ENCODE results near the gene ENGASE. TPM values are rescaled to one million over a fixed set of nuclear protein-coding genes. Genes with fewer than 3 reads are reported as not detected.
A peak's percentile ranks its signal among the peaks of the same experiment; 100 is the strongest.

The ENGASE gene
- total and polyA plus RNA-seq, 2 of the 4 experiments (the other 2 are of a cell fraction) = 3.9 to 12.1 TPM

- H3K23ac ChIP-seq (ENCODE audit: low read depth, low read length) = peak overlapping the region; percentile 79
- no peak for DNase-seq
- peak overlapping the region; percentile 58 for H3K14ac ChIP-seq (replicated peaks; ENCODE audit: low read depth, low read length)
- peak overlapping the region; percentile 34; the same call in 1 of the 2 replicates for H3K27ac ChIP-seq (ENCODE audit: insufficient read depth, low read length)
- no peak overlapping the region for H2AK5ac ChIP-seq (ENCODE audit: low read depth, low read length)
- WGBS, 2 experiments (ENCODE audit: extremely low coverage in 2 of 2, insufficient read length in 1 of 2) = no CpG with 5 or more reads among the region's 6 CpGs
- dilution Hi-C loops (cut with HindIII; ENCODE audit: low sequenced_read_pairs, unreplicated experiment) = no loop called here
- no peaks in the 10 kb centered on the region; the same call in 1 of the 2 replicates for H3K9me1 ChIP-seq (ENCODE audit: insufficient read depth, low read length)
- no peak overlapping the region for H2BK5ac ChIP-seq (ENCODE audit: low read depth, low read length, poor library complexity, severe bottlenecking)
- H4K20me1 ChIP-seq (ENCODE audit: insufficient read depth, low read length) = no peaks in the 10 kb centered on the region
- no peak overlapping the region for H4K5ac ChIP-seq (ENCODE audit: low read depth, low read length)
- no peak overlapping the region for H2BK120ac ChIP-seq (ENCODE audit: low read depth, low read length)
- peak overlapping the region; percentile 64 for H3K9ac ChIP-seq (ENCODE audit: low read depth, low read length)
- peaks cover 19% of the 10 kb centered on the region for H3K36me3 ChIP-seq (ENCODE audit: control insufficient read depth, insufficient read depth, low read length)
- no peak overlapping the region for H2BK15ac ChIP-seq (ENCODE audit: low read depth, low read length)
- CTCF ChIA-PET = interaction anchor here (1.0 to 1.4 kb wide), 2 partner anchors 10 to 12 kb away, joined by 3 read pairs; no protein-coding TSS in a partner anchor
- no TSS peak for BruUV-seq (replicated peaks)
- TF ChIP-seq RFX5 (IDR thresholded peaks at IDR 0.05; ENCODE audit: low read depth, low read length) = no peak
- no peak for TF ChIP-seq RCOR1 (IDR thresholded peaks at IDR 0.05; ENCODE audit: insufficient replicate concordance, low read length)
- no peak for TF ChIP-seq BHLHE40 (IDR thresholded peaks at IDR 0.05; ENCODE audit: low read depth, low read length)
- TF ChIP-seq CHD1 (IDR thresholded peaks at IDR 0.05; ENCODE audit: low read depth, low read length) = no peak
- no peak for TF ChIP-seq MAFK (IDR thresholded peaks at IDR 0.05; ENCODE audit: low read depth, low read length)
- no peak for TF ChIP-seq SMC3 (IDR thresholded peaks at IDR 0.05; ENCODE audit: low read depth, low read length)
- no peak for TF ChIP-seq ELK1 (IDR thresholded peaks at IDR 0.05; ENCODE audit: borderline replicate concordance, low read depth, low read length)
- TF ChIP-seq, protein P1, sequence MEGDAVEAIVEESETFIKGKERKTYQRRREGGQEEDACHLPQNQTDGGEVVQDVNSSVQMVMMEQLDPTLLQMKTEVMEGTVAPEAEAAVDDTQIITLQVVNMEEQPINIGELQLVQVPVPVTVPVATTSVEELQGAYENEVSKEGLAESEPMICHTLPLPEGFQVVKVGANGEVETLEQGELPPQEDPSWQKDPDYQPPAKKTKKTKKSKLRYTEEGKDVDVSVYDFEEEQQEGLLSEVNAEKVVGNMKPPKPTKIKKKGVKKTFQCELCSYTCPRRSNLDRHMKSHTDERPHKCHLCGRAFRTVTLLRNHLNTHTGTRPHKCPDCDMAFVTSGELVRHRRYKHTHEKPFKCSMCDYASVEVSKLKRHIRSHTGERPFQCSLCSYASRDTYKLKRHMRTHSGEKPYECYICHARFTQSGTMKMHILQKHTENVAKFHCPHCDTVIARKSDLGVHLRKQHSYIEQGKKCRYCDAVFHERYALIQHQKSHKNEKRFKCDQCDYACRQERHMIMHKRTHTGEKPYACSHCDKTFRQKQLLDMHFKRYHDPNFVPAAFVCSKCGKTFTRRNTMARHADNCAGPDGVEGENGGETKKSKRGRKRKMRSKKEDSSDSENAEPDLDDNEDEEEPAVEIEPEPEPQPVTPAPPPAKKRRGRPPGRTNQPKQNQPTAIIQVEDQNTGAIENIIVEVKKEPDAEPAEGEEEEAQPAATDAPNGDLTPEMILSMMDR (conservative IDR thresholded peaks at IDR 0.05; ENCODE audit: low read depth, low read length) = no peak
- no peak for TF ChIP-seq FOS (IDR thresholded peaks at IDR 0.05; ENCODE audit: low read depth, low read length)
- TF ChIP-seq POLR2A (IDR thresholded peaks at IDR 0.05; ENCODE audit: low read depth, low read length) = no peak
- no peak for TF ChIP-seq MXI1 (IDR thresholded peaks at IDR 0.05; ENCODE audit: borderline replicate concordance, low read depth, low read length)
- no peaks in the 10 kb centered on the region for H3K9me3 ChIP-seq (ENCODE audit: control insufficient read depth, insufficient read depth, low read length)
- no peak overlapping the region for H3K18ac ChIP-seq (ENCODE audit: low read depth, low read length)
- 0 out of 2 replicates have a peak, but pooled peaks cover 2% of the 10 kb centered on the region for H3K4me1 ChIP-seq (ENCODE audit: control insufficient read depth, insufficient read depth, low read length)
- H3K4me2 ChIP-seq (ENCODE audit: low read depth, low read length) = peak overlapping the region; percentile 71
- in situ Hi-C loops (cut with MboI; ENCODE audit: low sequenced_read_pairs) = loop anchor here (25.0 kb wide), 1 partner anchor 637 kb away; no protein-coding TSS in a partner anchor
- intact Hi-C loops (cut with micrococcal nuclease) = no loop called here
- no peak overlapping the region for H2BK20ac ChIP-seq (ENCODE audit: low read depth, low read length)
- H3K79me1 ChIP-seq (ENCODE audit: low read depth in 1 of 2, low read length in 2 of 2) = peaks cover 0 to 13% of the 10 kb centered on the region in 2 experiments; a peak in 2 of 4 replicates
- peak overlapping the region; percentile 91 for H2AFZ ChIP-seq (replicated peaks; ENCODE audit: low read length, poor library complexity)
- peak; percentile 40; the same call in 1 of the 2 replicates for ATAC-seq (ENCODE audit: low read depth)
- H2AK9ac ChIP-seq (replicated peaks; ENCODE audit: low read depth, low read length, poor library complexity) = peak overlapping the region; percentile 81
- no peak overlapping the region for H3K56ac ChIP-seq (ENCODE audit: extremely low read depth, insufficient read depth, low read length)
- H4K8ac ChIP-seq (ENCODE audit: low read depth in 2 of 2, low read length in 2 of 2) = peak overlapping the region; percentile 31 to 58; a peak in 2 of 4 replicates
- peaks cover 2% of the 10 kb centered on the region for H3K27me3 ChIP-seq (ENCODE audit: control insufficient read depth, insufficient read depth, low read length)
- no peak overlapping the region for H4K91ac ChIP-seq (ENCODE audit: insufficient read depth, low read depth, low read length)
- POLR2A ChIA-PET (ENCODE audit: unreplicated experiment) = no interaction called here
- H3K4me3 ChIP-seq (ENCODE audit: insufficient read depth, low read depth, low read length) = peak overlapping the region; percentile 89
- H3K4ac ChIP-seq (ENCODE audit: low read depth, low read length) = peak overlapping the region; percentile 72
Measured at GRCh38 chr17:79075446-79075750, 774 bp downstream of the ENGASE start.
